Measurements from ENCODE around the gene ZNF467. TPM values are rescaled to one million over a fixed set of nuclear protein-coding genes. Genes with fewer than 3 reads are reported as not detected.
A peak's percentile ranks its signal among the peaks of the same experiment; 100 is the strongest.

ZNF467 gene
- total RNA-seq, 1 donor from 2014 or later: 0.17 TPM

DNA sequence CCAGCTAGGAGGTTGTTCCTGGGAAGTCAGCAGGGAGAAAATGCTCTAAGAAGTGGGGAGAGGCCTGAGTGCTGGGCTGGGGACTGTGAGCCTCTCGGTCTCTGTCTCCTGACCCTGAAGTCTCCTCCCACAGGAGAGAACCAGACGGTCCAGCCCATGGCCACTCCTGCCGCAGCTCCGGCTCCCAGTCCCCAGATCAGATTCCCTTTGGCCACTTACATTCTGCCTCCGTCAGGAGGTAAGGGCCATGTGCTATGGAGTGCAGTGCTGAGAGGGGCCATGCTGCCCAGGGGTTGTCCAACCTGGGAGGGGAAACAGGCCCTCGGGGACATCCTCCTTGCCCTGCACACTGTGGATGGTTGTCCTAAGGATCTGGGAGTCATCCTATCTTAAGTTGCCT is 21.3 kb upstream of the ZNF467 start:
- no peaks in the 10 kb centered on the region for H3F3A ChIP-seq (ENCODE audit: low read depth)
- Mint-ChIP-seq H3K27me3 (ENCODE audit: insufficient read depth, low read depth) (peaks cover 9% of the 10 kb centered on the region), H3K4me1 (peaks cover 25% of the 10 kb centered on the region), H3K36me3 (no peaks in the 10 kb centered on the region), H3K9me3 (no peaks in the 10 kb centered on the region), H3K4me3 (no peak overlapping the region), H3K27ac (peak overlapping the region; percentile 40)
- DNase-seq (ENCODE audit: low spot score): peak; percentile 33
- no peaks in the 10 kb centered on the region for H3K4me1 ChIP-seq
- H3K9ac ChIP-seq: no peak overlapping the region
- TF ChIP-seq EZH2 (IDR thresholded peaks at IDR 0.05) (no peak), EZH2phosphoT487 (IDR thresholded peaks at IDR 0.05) (no peak)
- TF ChIP-seq, protein P1, sequence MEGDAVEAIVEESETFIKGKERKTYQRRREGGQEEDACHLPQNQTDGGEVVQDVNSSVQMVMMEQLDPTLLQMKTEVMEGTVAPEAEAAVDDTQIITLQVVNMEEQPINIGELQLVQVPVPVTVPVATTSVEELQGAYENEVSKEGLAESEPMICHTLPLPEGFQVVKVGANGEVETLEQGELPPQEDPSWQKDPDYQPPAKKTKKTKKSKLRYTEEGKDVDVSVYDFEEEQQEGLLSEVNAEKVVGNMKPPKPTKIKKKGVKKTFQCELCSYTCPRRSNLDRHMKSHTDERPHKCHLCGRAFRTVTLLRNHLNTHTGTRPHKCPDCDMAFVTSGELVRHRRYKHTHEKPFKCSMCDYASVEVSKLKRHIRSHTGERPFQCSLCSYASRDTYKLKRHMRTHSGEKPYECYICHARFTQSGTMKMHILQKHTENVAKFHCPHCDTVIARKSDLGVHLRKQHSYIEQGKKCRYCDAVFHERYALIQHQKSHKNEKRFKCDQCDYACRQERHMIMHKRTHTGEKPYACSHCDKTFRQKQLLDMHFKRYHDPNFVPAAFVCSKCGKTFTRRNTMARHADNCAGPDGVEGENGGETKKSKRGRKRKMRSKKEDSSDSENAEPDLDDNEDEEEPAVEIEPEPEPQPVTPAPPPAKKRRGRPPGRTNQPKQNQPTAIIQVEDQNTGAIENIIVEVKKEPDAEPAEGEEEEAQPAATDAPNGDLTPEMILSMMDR (IDR thresholded peaks at IDR 0.05): no peak
- no peak overlapping the region for H3K27ac ChIP-seq
- H3K9me3 ChIP-seq (ENCODE audit: low read depth): no peaks in the 10 kb centered on the region
- H3K4me2 ChIP-seq: no peak overlapping the region
- H2AFZ ChIP-seq (replicated peaks): peak overlapping the region; percentile 50
- no peaks in the 10 kb centered on the region for H4K20me1 ChIP-seq (ENCODE audit: low read depth)
- no peaks in the 10 kb centered on the region for H3K79me2 ChIP-seq (ENCODE audit: low read depth)
- no peaks in the 10 kb centered on the region for H3K36me3 ChIP-seq
- no peak overlapping the region for H3K4me3 ChIP-seq
- H3K27me3 ChIP-seq: peaks cover 31% of the 10 kb centered on the region

DNA sequence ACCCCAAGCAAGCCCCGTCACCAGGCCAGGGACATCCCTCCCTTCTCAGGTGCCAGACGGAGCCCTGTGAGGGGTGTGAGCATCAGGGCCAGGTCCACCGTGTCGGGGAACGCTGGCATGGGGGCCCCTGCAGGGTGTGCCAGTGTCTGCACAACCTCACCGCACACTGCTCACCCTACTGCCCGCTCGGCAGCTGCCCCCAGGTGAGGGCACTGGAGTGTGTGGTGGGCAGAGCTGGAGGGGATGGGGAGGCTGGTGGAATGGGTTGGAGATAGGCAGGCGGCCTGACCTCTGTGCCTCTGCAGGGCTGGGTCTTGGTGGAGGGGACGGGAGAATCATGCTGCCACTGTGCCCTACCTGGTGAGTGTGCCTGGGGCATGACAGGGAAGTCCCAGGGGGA is 19.9 kb upstream of the ZNF467 start:
- Mint-ChIP-seq H3K27ac (no peak overlapping the region), H3K9me3 (no peaks in the 10 kb centered on the region), H3K27me3 (ENCODE audit: insufficient read depth, low read depth) (peaks cover 10% of the 10 kb centered on the region)

DNA sequence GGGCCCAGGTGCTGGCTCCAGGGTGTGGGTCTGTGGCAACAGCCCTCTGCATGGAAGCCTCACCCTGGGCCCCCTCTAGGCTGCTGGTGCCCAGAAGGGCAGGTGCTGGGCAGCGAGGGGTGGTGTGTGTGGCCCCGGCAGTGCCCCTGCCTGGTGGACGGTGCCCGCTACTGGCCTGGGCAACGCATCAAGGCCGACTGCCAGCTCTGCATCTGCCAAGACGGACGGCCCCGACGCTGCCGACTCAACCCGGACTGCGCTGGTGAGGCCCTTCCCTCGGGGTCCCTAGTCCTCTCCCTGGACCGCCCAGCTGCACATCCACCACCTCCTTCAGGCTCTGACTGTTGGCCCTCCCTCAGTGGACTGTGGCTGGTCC is 18.8 kb upstream of the ZNF467 start:
- no peak overlapping the region for H3K27ac Mint-ChIP-seq
- peaks cover 24% of the 10 kb centered on the region for H3K4me1 Mint-ChIP-seq
- Histone ChIP-seq H3F3A (ENCODE audit: low read depth) (no peaks in the 10 kb centered on the region), H4K20me1 (ENCODE audit: low read depth) (no peaks in the 10 kb centered on the region), H3K27ac (no peak overlapping the region), H3K4me1 (no peaks in the 10 kb centered on the region), H3K9ac (no peak overlapping the region), H3K4me2 (no peak overlapping the region), H3K79me2 (ENCODE audit: low read depth) (no peaks in the 10 kb centered on the region), H3K4me3 (no peak overlapping the region), H3K27me3 (peaks cover 55% of the 10 kb centered on the region), H3K36me3 (no peaks in the 10 kb centered on the region), H2AFZ (replicated peaks) (no peak overlapping the region), H3K9me3 (ENCODE audit: low read depth) (no peaks in the 10 kb centered on the region)
- no peak for DNase-seq (ENCODE audit: low spot score)
- no peaks in the 10 kb centered on the region for H3K36me3 Mint-ChIP-seq
- no peak overlapping the region for H3K4me3 Mint-ChIP-seq
- H3K27me3 Mint-ChIP-seq (ENCODE audit: insufficient read depth, low read depth): peaks cover 10% of the 10 kb centered on the region
- H3K9me3 Mint-ChIP-seq: no peaks in the 10 kb centered on the region
- TF ChIP-seq, protein P1 (IDR thresholded peaks at IDR 0.05): no peak
- TF ChIP-seq EZH2 (IDR thresholded peaks at IDR 0.05): no peak
- TF ChIP-seq EZH2phosphoT487 (IDR thresholded peaks at IDR 0.05): no peak

More for the DNA sequence above, 19.9 kb upstream of the ZNF467 start:
- Histone ChIP-seq H3F3A (ENCODE audit: low read depth) (no peaks in the 10 kb centered on the region), H3K4me1 (no peaks in the 10 kb centered on the region), H3K79me2 (ENCODE audit: low read depth) (no peaks in the 10 kb centered on the region), H4K20me1 (ENCODE audit: low read depth) (no peaks in the 10 kb centered on the region), H3K27me3 (peaks cover 45% of the 10 kb centered on the region), H3K4me2 (no peak overlapping the region), H3K36me3 (no peaks in the 10 kb centered on the region), H3K4me3 (no peak overlapping the region), H3K27ac (no peak overlapping the region), H3K9ac (no peak overlapping the region), H2AFZ (replicated peaks) (no peak overlapping the region), H3K9me3 (ENCODE audit: low read depth) (no peaks in the 10 kb centered on the region)
- Mint-ChIP-seq H3K4me1 (peaks cover 22% of the 10 kb centered on the region), H3K36me3 (no peaks in the 10 kb centered on the region), H3K4me3 (no peak overlapping the region)
- no peak for DNase-seq (ENCODE audit: low spot score)
- TF ChIP-seq, protein P1 (IDR thresholded peaks at IDR 0.05): no peak
- TF ChIP-seq EZH2phosphoT487 (IDR thresholded peaks at IDR 0.05) (no peak), EZH2 (IDR thresholded peaks at IDR 0.05) (no peak)
